ENCODE data around the gene SPTLC1. TPM values are rescaled to one million over a fixed set of nuclear protein-coding genes. Genes with fewer than 3 reads are reported as not detected.

The SPTLC1 gene
- 109 and 112 TPM in 2 replicates for total RNA-seq

GRCh38 chr9:92115071-92115858 lies at the start of gene SPTLC1:
Gene SPTLC1 (minus strand): TSS chr9:92115413. CDS start chr9:92115370, 43 bp downstream.

Other genes with a start within 250 kb of the SPTLC1 start
- gene ROR2, start 165.2 kb downstream of the SPTLC1 start, total RNA-seq: not detected in 2 replicates
- 67.5 and 94.6 TPM in 2 replicates for gene IARS1, start 178.3 kb upstream of the SPTLC1 start, total RNA-seq
- 10.1 and 16.7 TPM in 2 replicates for gene NOL8, start 209.9 kb upstream of the SPTLC1 start, total RNA-seq
- gene CENPP, start 210.5 kb upstream of the SPTLC1 start, total RNA-seq: 1.5 and 2.5 TPM in 2 replicates

Measured in dermis lymphatic vessel endothelial cell (primary cell).